HG02973 (cell line): ENCODE data around the gene MBD2.
"Not testable (repeated sequence)": the region's sequence is repeated elsewhere in the genome, so short reads cannot be mapped to it uniquely, and the experiment has no call there.

Experiments
- ATAC-seq: cut with Tn5 transposase; IDR thresholded peaks from one replicate; pipeline ENCODE4 v1.9.1; 2021; ENCODE audit warnings: moderate library complexity; ENCODE audit not compliant: unreplicated experiment

MBD2 gene

GRCh38 chr18:54155412-54155811 lies 69.1 kb downstream of the MBD2 start:
- ATAC-seq, result no peak

- no peak for ATAC-seq
Measured at GRCh38 chr18:54154231-54154630, 70.2 kb downstream of the MBD2 start.

- ATAC-seq, result no peak
Measured at GRCh38 chr18:54151376-54151775, 73.1 kb downstream of the MBD2 start.

- ATAC-seq, result no peak
Measured at GRCh38 chr18:54150226-54150625, 74.2 kb downstream of the MBD2 start.

GRCh38 chr18:54149078-54149697 lies 75.3 kb downstream of the MBD2 start:
- peak; percentile 50 for ATAC-seq

GRCh38 chr18:54148678-54149077 lies 75.8 kb downstream of the MBD2 start:
- no peak for ATAC-seq

GRCh38 chr18:54148151-54148550 lies 76.3 kb downstream of the MBD2 start:
- no peak for ATAC-seq

- ATAC-seq, result peak; percentile 88
Measured at GRCh38 chr18:54147439-54147838, 77.0 kb downstream of the MBD2 start.

GRCh38 chr18:54141041-54141608 lies 83.3 kb downstream of the MBD2 start:
- ATAC-seq, result no peak

- ATAC-seq, result no peak
Measured at GRCh38 chr18:54140641-54141040, 83.8 kb downstream of the MBD2 start.

GRCh38 chr18:54135216-54135615 lies 89.3 kb downstream of the MBD2 start:
- ATAC-seq, result no peak

GRCh38 chr18:54134053-54134452 lies 90.4 kb downstream of the MBD2 start:
- no peak for ATAC-seq

- ATAC-seq, result no peak
Measured at GRCh38 chr18:54130631-54131030, 93.8 kb downstream of the MBD2 start.

- ATAC-seq, result no peak
Measured at GRCh38 chr18:54130177-54130576, 94.3 kb downstream of the MBD2 start.

GRCh38 chr18:54129448-54130067 lies 94.9 kb downstream of the MBD2 start:
- peak; percentile 44 for ATAC-seq

- ATAC-seq, result peak; percentile 56
Measured at GRCh38 chr18:54127759-54128378, 96.6 kb downstream of the MBD2 start.

GRCh38 chr18:54125429-54125828 lies 99.0 kb downstream of the MBD2 start:
- no peak for ATAC-seq

GRCh38 chr18:54123720-54124440 lies 100.6 kb downstream of the MBD2 start:
- ATAC-seq, result not testable (repeated sequence)

- ATAC-seq, result peak; percentile 80
Measured at GRCh38 chr18:54119524-54120019, 104.9 kb downstream of the MBD2 start.

GRCh38 chr18:54117853-54118773 lies 106.4 kb downstream of the MBD2 start:
- peak; percentile 56 for ATAC-seq
